HG03135 (cell line): Measurements from ENCODE around the gene ADK.
A peak's percentile ranks its signal among the peaks of the same experiment; 100 is the strongest.

Experiments
- ATAC-seq: cut with Tn5 transposase; IDR thresholded peaks from one replicate; pipeline ENCODE4 v1.9.1; 2021; ENCODE audit warnings: mild to moderate bottlenecking, moderate library complexity; ENCODE audit not compliant: unreplicated experiment

The ADK gene

DNA sequence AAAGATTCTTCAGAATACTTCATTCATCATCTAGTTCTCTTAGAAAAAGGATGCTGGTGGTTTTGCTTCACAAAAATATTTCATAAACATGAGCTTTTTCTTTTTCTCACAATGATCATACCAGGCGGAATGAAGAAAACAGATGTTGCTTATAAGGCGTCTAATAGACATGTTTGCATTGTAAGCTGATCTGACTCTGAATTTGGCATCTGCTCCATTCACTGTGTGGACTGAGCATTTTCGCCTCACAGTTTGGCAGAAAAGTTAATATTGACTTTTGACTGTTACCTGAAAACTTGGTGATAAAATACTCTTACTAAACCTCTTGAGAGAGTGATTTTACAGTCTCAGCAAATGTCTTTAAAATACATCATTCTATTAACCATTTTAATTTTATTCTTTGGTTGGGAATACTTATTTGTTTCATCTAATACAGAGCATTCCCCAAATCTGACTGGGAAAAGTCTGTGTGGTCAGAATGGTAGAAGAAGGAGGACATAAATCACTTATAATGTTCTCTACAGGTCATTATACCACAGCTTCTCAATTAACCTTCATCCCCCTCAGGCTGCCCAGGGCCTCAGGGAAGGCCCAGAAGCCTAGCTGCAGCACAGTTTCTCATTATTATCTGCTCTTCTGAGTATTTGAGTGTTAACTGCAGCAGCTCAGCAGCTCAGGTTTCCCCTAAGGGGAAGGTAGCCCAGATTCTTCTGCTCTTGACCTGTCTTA is 553.8 kb downstream of the ADK start:
- no peak for ATAC-seq

DNA sequence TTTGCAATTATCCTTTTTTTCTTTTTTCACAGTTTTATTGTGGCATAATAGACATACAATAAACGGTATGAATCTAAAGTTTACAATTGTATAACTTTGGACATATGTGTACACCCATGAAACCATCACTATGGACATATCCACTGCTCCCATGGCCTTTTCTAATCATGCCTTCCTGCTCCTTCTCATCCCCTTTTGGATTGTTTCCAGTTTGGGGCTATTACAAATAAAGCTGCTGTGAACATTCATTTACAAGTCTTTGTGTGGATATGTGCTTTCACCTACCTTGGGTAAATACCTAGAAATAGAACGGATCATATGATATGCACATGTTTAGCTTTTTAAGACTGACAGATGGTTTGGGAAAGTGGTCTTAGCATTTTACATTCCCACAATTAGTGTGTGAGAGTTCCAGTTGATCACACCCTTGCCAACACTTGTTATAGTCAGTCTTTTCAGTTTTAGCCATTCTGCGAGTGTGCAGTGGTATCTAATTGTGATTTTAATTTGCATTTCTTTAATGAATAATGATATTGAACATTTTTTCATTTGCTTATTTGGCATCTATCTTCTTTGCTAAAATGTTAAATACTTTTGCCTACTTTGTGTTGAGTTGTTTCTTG is 554.4 kb downstream of the ADK start:
- no peak for ATAC-seq

DNA sequence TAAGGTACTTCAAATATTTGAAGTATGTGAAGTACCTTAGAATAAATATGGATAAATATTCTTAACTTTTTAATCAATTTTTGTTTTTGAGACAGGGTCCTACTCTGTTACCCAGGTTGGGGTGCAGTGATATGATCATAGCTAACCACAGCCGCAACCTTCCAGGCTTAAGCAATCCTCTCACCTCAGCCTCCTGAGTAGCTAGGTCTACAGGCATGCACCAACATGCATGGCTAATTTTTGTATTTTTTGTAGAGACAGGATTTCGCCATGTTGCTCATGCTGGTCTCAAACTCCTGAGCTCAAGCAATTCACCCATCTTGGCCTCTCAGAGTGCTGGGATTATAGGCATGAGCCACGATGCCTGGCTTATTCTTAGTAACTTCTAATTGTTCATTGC is 555.9 kb downstream of the ADK start:
- ATAC-seq, result no peak

DNA sequence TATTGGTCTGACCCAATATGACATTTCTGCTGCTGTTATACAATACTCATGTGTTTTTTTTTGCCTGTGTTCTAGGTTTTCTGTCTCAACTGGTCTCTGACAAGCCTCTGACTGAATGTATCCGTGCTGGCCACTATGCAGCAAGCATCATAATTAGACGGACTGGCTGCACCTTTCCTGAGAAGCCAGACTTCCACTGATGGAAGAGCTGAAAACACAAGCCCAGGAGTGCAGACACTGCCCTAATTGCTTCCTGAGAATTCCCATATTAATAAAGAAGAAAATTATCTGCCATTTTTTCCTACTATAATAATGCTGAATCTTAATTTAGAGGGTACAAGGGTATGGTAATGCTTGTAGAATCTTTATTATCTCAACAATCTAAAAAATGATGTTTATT is 557.2 kb downstream of the ADK start:
- ATAC-seq, result no peak

DNA sequence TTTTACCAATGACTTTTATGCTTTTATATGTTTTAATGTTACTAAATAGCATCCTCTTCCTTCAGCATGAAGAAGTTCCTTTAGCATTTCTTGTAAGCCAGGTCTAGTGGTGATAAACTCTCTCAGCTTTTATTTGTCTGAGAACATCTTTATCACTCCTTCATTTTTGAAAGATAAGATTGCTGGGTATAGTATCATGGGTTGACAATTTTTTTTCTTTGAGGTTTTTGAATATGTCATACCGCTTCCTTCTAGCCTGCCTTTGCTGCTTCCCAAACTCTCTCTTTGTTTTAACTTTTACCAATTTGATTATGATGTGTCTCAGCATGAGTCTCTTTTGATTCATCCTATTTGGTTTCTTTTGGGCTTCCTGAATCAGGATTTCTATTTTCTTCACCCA is 567.2 kb downstream of the ADK start:
- ATAC-seq, result no peak

DNA sequence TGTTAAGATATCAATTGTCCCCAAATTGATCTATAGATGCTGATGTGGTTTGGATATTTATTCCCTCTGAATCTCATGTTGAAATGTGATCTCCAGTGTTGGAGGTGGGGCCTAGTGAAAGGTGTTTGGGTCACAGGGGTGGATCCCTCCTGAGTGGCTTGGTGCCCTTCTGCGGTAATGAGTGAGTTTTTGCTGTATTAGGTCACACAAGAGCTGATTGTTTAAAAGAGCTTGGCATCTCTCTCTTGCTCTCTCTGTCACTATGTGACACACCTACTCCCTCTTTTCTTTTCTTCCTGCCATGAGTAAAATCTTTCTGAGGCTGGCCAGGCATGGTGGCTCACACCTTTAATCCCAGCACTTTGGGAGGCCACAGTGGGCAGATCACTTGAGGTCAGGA is 577.2 kb downstream of the ADK start:
- no peak for ATAC-seq

DNA sequence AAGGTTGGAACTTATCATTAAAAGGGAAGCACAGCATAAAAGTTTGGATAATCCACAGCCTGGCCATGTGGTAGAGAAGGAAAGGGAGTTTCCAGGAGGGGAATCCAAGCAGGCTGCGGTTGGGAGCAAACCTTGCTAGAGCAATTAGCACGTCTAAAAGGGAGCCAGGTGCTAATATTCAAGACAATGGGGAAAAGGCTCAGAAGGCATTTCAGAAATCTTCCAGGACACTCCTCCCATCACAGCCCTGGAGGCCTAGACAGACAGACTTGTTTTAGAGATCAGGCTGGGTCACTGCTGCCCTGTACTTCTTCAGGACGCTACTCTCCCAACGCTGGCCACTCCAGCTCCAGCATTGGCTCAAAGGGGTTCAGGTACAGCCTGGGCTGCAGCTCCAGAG is 579.2 kb downstream of the ADK start:
- ATAC-seq, result no peak

DNA sequence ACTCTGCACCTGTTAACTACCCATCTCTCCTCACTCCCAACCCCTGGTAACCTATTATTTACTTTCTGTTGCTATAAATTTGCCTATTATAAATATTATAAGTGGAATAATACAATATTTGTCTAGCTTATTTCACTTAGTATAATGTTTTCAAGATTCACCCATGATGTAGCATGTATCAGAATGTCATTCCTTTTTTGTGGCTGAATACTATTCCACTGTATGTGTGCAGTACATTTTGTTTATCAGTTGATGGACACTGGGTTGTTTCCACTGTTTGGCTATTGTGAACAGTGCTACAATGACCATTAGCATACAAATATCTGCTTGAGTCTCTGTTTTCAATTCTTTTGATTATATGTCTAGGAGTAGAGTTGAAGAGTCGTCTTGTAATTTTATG is 582.6 kb downstream of the ADK start:
- ATAC-seq, result no peak

DNA sequence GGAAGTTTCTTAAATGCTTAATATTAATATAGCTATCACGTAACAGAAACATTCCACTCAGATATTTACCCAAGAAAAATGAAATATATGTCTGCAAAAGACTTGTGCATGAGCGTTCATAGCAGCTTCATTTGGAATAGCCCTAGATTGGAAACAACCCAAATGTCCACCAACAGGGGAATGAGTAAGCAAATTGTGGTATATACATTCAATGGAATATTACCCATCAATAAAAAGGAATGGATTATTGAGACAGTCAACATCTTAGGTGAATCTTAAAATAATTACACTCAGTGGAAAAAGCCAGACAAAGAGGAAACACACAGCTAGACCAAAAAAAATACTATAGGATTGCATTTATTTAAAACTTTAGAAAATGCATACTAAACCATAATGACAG is 585.0 kb downstream of the ADK start:
- ATAC-seq, result no peak

DNA sequence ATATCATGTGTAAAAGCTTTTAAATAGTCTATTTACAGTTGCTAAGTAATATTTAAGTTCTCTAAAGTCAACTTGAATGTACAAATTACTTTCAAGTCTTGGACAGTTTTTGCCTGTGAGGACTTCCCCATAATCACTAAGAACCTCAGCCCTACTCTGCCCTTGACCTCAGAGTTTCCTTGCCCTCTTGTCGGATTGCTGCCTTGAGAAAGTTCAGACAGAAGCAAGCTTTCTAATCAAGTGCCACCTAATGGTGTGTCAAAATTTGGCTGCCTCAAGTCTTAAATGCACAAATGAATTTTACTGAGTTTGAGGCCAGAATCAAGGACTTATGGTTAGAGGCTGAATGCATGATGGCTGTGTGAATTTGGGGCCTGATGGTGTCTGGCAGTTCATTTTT is 587.0 kb downstream of the ADK start:
- no peak for ATAC-seq

DNA sequence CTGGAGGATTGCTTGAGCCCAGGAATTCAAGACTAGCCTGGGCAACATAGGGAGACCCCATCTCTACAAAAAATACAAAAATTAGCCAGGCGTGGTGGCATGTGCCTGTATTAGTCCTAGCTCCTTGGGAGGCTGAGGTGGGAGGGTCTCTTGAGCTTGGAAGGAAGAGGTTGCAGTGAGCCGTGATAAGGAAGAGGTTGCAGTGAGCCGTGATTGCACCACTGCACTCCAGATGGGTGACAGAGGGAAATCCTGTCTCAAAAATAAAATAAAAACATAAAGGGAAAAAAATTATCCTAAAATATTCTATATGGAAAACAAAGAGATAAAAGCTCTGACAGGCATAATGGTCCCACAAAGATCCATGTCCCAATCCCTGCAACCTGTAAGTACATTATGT is 587.5 kb downstream of the ADK start:
- no peak for ATAC-seq

DNA sequence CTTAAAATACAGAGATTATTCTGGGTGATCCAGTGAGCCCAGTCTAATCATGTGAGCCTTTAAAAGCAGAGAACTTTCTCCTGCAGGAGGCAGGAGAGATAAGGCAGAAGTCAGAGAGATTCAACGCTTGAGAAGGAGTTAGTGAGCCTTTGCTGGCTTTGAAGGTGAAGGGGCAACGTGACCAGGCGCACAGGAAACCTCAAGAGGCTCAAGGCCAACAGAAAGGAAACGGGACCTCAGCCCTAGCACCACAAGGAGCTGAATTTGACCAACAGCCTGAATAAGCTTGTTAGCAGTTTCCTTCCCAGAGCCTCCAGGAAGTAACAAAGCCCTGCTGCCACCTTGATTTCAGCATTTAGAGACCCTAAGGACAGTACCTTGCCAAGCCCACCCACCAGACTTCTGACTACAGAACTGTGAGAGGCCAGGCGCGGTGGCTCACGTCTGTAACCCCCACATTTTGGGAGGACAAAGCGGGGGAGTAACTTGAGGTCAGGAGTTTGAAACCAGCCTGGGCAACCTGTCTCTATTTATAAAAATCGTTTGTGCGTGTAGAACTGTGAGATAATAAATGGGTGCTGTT is 588.1 kb downstream of the ADK start:
- ATAC-seq, result peak; percentile 80

DNA sequence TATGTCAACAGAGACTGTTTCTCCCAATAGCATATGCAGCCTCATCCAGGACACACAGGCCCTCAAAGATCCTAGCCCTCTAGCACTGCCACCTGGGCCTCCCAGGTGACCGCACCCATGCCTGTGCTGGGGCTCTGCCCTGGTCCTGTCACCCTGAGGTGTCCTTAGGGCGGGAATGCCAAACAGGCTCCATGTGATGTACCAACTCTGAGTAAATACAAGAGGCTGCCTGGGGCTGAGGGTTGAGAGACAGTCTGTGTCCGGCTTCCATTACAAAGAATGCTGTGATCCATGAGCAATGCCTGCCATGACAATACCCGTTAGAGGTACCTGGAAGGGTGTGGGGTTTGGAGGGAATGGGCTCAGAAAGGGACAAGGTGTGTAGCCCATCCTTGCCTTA is 592.4 kb downstream of the ADK start:
- no peak for ATAC-seq

DNA sequence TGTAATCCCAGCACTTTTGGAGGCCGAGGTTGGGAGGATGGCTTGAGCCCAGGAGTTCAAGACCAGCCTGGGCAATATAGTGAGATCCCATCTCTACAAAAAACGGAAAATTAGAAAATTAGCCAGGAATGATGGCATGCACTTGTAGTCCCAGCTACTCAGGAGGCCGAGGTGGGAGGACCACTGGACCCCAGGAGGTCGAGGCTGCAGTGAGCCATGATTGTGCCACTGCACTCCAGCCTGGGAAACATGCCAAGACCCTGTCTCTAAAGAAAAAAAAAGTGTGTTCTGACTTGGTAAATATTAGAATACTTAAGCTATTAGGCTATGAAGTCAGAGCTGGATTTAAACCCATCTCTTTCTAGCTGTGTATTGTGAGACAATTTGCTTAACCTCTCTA is 594.4 kb downstream of the ADK start:
- no peak for ATAC-seq

DNA sequence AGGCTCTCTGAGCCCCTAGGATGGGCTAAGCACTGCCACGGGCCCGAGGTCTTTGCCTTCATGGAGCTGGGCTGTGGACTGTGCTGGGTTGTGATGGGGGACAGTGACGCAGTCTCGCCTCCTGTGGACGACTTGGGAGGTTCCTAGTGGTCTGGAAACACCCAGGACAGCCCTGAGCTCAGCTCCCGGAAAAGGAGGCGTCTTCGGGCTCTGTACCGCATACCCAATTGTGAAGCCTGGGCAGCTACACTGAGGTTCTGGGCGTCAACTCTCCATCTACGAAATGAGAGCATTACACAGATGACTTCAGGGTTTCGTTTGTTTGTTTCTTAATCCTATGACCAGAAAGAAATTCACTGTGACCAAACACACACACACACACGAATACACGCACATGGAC is 595.8 kb downstream of the ADK start:
- no peak for ATAC-seq

DNA sequence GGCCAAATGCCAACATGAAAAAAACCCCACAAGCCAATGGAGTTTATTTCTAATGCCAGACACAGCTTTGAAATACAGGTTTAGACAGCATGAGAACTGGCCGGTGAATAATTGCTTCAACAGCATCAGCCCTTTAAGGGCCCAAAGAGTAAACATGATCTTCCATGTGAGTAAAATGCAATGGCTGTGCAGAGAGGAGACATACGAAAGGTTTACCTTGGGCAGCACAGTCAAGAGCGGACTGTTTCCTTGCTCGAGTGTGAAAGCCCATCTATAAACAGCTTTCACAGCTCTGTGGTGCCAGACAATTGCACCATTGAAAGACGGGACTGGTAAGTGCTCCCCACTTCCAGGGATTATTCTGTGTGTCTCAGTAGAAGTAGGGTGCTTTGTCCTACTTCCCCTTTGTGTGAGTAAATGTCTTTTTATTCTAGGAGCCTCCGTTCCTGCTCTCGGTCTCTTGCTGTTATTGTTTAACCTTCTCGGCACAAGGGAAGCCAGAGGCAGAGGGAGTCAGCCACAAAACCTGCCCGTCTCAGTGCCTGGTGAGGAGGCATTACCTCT is 597.5 kb downstream of the ADK start:
- ATAC-seq, result no peak

DNA sequence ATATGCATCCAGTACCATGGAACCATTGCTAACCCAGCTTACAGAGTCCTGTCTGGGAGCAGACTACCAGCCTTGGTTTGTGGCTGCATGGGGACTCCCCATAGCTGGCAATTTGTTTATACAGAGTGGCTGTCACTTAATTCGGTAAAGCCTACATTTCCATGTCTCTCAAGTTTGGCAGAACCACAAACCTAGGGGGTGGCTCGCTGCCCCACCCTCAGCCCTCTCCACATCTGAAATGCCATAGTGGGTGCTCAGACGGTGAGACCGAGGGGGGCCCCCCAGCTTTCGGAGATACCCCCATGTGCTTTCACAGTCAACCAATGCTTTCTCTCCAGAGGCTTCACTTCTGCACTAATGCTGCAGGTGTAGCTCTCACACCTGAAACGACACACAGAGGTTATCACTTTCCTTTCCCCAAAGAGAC is 599.8 kb downstream of the ADK start:
- ATAC-seq, result no peak

DNA sequence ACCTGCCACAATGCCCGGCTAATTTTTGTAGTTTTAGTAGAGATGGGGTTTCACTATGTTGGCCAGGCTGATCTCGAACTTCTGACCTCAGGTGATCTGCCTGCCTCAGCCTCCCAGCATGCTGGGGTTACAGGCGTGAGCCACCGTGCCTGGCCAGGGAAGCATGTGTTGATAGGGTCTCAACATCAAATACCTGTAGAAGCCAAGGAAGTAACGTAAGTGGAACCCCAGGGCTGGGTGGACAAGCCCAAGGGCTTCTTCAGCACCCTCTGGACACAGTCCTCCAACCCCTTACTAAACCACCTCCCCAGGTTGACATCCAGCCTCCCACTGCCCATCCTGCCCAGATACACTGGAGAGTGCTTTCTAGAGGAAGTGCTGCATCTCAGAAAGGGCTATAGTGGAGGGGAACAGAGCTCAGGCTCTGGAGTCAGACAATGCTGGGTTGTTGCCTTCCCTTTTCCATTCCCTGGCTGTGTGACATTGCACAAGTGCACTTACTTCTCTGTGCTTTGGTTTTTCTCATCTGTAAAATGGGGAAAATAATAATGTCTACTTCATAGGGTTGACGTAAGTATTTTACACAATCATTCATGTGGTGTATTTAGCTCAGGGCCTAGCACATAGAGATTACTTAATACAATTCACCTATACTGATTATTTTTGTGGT is 601.5 kb downstream of the ADK start:
- no peak for ATAC-seq

DNA sequence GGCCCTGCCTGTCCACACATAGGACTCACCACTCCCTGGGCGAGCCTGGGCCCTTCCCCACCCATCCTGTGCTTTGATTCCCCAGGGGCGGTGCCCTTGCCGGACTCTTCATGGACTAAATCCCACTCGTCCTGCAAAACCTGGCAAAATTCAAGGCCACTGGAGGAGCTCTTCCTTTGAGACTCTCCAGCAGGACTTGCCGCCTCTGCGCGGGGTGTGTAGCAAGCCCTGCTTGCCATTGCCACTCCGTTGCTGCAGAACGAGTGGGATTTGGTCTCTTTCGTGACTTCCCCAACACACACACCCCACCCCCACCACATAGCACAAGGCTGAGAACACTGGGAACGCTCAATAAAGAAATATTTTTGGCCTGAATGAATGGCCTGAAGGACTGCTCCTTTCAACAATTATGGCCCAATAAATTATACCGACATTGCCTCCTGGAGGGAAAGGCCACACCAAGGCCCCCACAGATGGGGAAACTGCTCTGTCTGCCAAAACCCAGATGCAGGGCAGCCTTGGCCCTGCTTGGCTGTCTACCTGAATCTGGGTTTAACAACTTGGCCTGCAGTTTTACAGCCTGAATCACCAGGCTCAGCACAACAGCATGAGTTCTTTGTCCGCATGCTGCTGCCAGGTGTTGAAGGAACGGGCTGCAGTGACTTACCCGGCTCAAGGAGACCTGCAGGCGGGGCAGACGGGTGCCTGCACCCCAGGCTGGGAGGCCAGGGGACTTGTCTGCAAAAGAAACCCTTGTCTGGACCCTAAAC is 602.6 kb downstream of the ADK start:
- no peak for ATAC-seq

DNA sequence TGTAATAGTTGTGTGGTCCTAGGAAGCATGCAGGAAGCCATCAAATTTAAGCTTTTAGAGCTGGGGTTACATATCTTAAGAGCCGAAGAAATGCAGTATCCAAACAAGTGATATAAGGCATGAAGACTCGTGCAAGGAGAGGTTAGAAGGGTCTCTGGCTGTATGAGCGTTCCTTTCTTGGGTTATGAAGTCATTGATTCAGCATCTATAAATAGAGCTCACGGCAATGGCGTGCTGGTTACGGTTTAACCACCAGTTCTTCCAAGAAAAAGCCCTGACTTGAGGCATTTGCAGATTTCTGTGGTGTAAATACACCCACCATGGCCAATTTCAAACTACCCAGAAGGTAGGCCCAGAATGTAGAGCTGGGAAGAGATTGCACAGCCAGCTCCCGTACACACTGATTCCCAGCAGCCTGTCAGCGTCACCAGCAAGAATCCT is 603.4 kb downstream of the ADK start:
- ATAC-seq, result no peak

DNA sequence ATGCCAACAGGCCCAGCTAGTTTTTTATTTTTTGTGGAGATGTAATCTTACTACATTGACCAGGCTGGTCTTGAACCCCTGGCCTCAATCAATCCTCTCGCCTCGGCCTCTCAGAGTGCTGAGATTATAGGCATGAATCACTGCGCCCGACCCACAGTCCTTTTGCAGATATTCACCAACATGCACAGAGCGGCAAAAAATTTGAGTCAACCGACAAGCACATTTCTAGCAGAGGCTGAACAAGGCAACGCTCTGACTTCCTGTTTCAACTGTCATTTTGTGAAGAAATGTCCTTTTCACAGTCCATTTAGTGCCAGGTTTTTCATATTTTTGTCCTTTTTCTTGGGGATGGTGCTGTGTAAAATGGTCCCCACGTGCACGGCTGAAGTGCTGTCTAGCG is 604.3 kb downstream of the ADK start:
- no peak for ATAC-seq
